ENCODE data around the gene MED1.

MED1 gene

GRCh38 chr17:39429600-39429999 is 21.5 kb downstream of the MED1 start:
- no peak overlapping the region for H2AFZ ChIP-seq (ENCODE audit: low read depth, low read length)
- no peak for TF ChIP-seq CTCF (IDR thresholded peaks at IDR 0.05; ENCODE audit: borderline replicate concordance, extremely low read depth, low read length, poor library complexity, severe bottlenecking)
- no peak for TF ChIP-seq EZH2 (IDR thresholded peaks at IDR 0.05; ENCODE audit: borderline replicate concordance, low read depth, low read length, severe bottlenecking)
- no peaks in the 10 kb centered on the region for H4K20me1 ChIP-seq (ENCODE audit: insufficient read depth, low read length)
- no peaks in the 10 kb centered on the region for H3K4me1 ChIP-seq (ENCODE audit: insufficient read depth, low read length)
- no peaks in the 10 kb centered on the region for H3K9me3 ChIP-seq (ENCODE audit: insufficient read depth, low read length, severe bottlenecking)
- no peak overlapping the region for H3K4me2 ChIP-seq (ENCODE audit: insufficient read depth, low read length)
- H3K36me3 ChIP-seq (ENCODE audit: insufficient read depth, low read length), result peaks cover 85% of the 10 kb centered on the region
- no peak overlapping the region for H3K27ac ChIP-seq (ENCODE audit: low read length)
- DNase-seq (no peak), ATAC-seq (ENCODE audit: insufficient read depth, low read depth) (no peak)
- no peak overlapping the region for H3K9ac ChIP-seq (ENCODE audit: low read depth, low read length)
- H3K4me3 ChIP-seq (ENCODE audit: low read depth in 1 of 2, low read length in 2 of 2), result no peak overlapping the region
- no peaks in the 10 kb centered on the region for H3K27me3 ChIP-seq (ENCODE audit: insufficient read depth, low read length, poor library complexity)
- H3K79me2 ChIP-seq (ENCODE audit: insufficient read depth, low read length), result peaks cover 5% of the 10 kb centered on the region

- no peak overlapping the region for H3K9ac ChIP-seq (ENCODE audit: low read depth, low read length)
- no peaks in the 10 kb centered on the region for H3K4me1 ChIP-seq (ENCODE audit: insufficient read depth, low read length)
- H3K36me3 ChIP-seq (ENCODE audit: insufficient read depth, low read length), result peaks cover 81% of the 10 kb centered on the region
- no peaks in the 10 kb centered on the region for H3K27me3 ChIP-seq (ENCODE audit: insufficient read depth, low read length, poor library complexity)
- H3K27ac ChIP-seq (ENCODE audit: low read length), result no peak overlapping the region
- DNase-seq (no peak), ATAC-seq (ENCODE audit: insufficient read depth, low read depth) (no peak)
- no peak overlapping the region for H3K4me2 ChIP-seq (ENCODE audit: insufficient read depth, low read length)
- H4K20me1 ChIP-seq (ENCODE audit: insufficient read depth, low read length), result no peaks in the 10 kb centered on the region
- no peaks in the 10 kb centered on the region for H3K9me3 ChIP-seq (ENCODE audit: insufficient read depth, low read length, severe bottlenecking)
- peaks cover 4% of the 10 kb centered on the region; the same call in 1 of the 2 replicates for H3K79me2 ChIP-seq (ENCODE audit: insufficient read depth, low read length)
- TF ChIP-seq CTCF (IDR thresholded peaks at IDR 0.05; ENCODE audit: borderline replicate concordance, extremely low read depth, low read length, poor library complexity, severe bottlenecking), result no peak
- no peak for TF ChIP-seq EZH2 (IDR thresholded peaks at IDR 0.05; ENCODE audit: borderline replicate concordance, low read depth, low read length, severe bottlenecking)
- H2AFZ ChIP-seq (ENCODE audit: low read depth, low read length), result no peak overlapping the region
- no peak overlapping the region for H3K4me3 ChIP-seq (ENCODE audit: low read depth in 1 of 2, low read length in 2 of 2)
These were observed 34.9 kb downstream of the MED1 start for GRCh38 chr17:39416141-39416540.

DNA sequence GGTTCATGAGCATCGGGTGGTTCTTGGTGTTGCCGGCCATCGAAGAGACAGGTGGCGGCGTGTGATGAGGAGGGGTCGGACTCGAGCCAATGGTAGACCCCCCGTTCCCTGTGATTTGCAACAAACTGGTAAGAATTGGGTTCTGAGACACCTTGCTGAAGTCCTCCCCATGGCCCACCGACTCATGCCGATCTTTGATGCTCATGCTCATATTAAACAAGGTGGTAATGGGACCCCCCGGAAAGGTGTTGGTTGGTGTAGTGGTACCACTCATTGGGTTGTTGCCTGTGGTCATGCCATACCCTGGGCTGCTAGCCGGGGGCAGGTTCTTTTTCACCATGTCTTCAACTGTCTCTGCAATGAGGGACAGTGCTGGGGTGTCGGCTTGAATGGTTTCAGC is 40.8 kb downstream of the MED1 start:
- Histone ChIP-seq H3K9ac (ENCODE audit: low read depth, low read length) (no peak overlapping the region), H3K4me2 (ENCODE audit: insufficient read depth, low read length) (no peak overlapping the region), H3K27ac (ENCODE audit: low read length) (no peak overlapping the region), H3K4me3 (ENCODE audit: low read depth in 1 of 2, low read length in 2 of 2) (no peak overlapping the region), H3K27me3 (ENCODE audit: insufficient read depth, low read length, poor library complexity) (no peaks in the 10 kb centered on the region), H2AFZ (ENCODE audit: low read depth, low read length) (no peak overlapping the region), H3K4me1 (ENCODE audit: insufficient read depth, low read length) (no peaks in the 10 kb centered on the region), H4K20me1 (ENCODE audit: insufficient read depth, low read length) (no peaks in the 10 kb centered on the region; the same call in 1 of the 2 replicates), H3K79me2 (ENCODE audit: insufficient read depth, low read length) (no peaks in the 10 kb centered on the region), H3K36me3 (ENCODE audit: insufficient read depth, low read length) (peaks cover 84% of the 10 kb centered on the region), H3K9me3 (ENCODE audit: insufficient read depth, low read length, severe bottlenecking) (no peaks in the 10 kb centered on the region)
- DNase-seq, result no peak
- no peak for ATAC-seq (ENCODE audit: insufficient read depth, low read depth)
- TF ChIP-seq CTCF (IDR thresholded peaks at IDR 0.05; ENCODE audit: borderline replicate concordance, extremely low read depth, low read length, poor library complexity, severe bottlenecking), result no peak
- no peak for TF ChIP-seq EZH2 (IDR thresholded peaks at IDR 0.05; ENCODE audit: borderline replicate concordance, low read depth, low read length, severe bottlenecking)

DNA sequence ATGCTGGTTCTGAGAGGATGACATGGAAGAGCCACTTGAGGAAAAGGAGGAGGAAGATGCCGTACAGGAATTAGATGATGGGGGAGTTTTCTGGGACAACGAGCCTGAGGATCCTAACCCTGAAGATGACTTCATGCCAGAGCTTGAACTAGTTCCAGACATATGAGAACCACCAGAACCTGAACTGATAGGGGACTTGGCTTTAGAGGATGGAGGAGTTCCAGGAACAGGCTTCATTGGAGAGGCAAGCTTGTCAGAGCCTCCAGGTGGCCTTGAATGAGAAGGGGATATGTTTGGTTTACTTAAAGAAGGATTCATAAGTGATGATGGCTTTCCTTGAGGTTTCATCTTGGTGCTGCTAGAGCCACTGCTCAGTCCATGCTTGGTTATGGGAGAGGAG is 42.7 kb downstream of the MED1 start:
- ATAC-seq (ENCODE audit: insufficient read depth, low read depth) (no peak), DNase-seq (no peak)
- peaks cover 67% of the 10 kb centered on the region for H3K36me3 ChIP-seq (ENCODE audit: insufficient read depth, low read length)
- no peak overlapping the region for H3K4me2 ChIP-seq (ENCODE audit: insufficient read depth, low read length)
- no peaks in the 10 kb centered on the region for H3K27me3 ChIP-seq (ENCODE audit: insufficient read depth, low read length, poor library complexity)
- no peak overlapping the region for H3K4me3 ChIP-seq (ENCODE audit: low read depth in 1 of 2, low read length in 2 of 2)
- H3K4me1 ChIP-seq (ENCODE audit: insufficient read depth, low read length), result no peaks in the 10 kb centered on the region
- TF ChIP-seq CTCF (IDR thresholded peaks at IDR 0.05; ENCODE audit: borderline replicate concordance, extremely low read depth, low read length, poor library complexity, severe bottlenecking), result no peak
- TF ChIP-seq EZH2 (IDR thresholded peaks at IDR 0.05; ENCODE audit: borderline replicate concordance, low read depth, low read length, severe bottlenecking), result no peak
- no peaks in the 10 kb centered on the region for H3K9me3 ChIP-seq (ENCODE audit: insufficient read depth, low read length, severe bottlenecking)
- no peak overlapping the region for H2AFZ ChIP-seq (ENCODE audit: low read depth, low read length)
- no peak overlapping the region for H3K27ac ChIP-seq (ENCODE audit: low read length)
- H3K79me2 ChIP-seq (ENCODE audit: insufficient read depth, low read length), result no peaks in the 10 kb centered on the region
- no peaks in the 10 kb centered on the region; the same call in 1 of the 2 replicates for H4K20me1 ChIP-seq (ENCODE audit: insufficient read depth, low read length)
- no peak overlapping the region for H3K9ac ChIP-seq (ENCODE audit: low read depth, low read length)
